ENCODE results near the gene LOXL4.

The LOXL4 gene

DNA sequence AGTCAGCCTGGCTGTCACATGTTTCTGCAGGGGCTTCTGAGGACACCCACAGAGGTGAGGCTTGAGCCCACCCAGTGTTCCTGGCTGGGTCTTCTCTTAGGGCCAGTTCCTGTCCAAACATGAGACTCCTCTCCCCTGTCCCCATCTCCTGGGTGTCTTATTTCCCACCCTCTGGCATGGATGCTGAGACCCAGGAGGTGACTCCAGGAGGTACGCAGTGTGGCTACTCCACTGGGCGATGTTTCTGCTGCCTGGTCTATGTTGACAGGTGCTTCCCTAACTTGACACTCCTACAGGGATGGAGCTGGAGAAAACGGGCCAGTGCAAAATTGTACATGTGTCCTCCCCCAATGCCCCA is 26.3 kb upstream of the LOXL4 start:
- no peak for DNase-seq

DNA sequence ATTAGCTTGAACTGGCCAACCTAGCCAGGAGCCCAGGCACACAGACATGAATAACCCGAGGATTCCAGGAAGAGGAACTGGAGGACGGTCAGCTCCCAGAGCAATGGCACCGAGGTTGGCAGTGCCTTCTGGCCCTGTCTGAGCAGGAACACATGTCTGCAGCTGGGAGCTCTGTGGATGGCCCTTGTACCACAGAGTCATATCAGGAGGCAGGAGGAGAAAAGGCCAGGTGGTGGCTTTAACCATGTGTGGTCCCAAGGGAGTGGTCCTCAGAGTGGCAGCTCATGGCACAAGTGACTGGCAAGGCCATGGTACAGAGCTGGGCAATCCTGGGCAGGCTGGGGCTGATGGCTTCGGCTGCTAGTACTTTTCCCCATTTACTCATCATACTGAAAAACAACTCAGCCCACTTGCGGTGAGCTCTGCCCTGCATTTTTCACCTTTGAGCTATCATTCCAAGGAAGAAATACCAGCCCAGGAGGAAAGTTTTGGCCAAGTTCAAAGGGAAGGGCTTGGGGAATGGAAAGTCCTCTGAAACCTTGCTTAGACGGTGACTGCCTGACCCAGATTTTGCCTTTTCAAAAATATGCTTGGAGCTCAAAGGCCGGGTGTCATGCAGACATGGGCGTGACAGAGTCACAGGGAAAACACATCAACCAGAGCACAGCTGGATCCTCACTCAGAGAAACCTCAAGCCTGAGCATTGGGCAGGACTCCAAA is 25.7 kb upstream of the LOXL4 start:
- DNase-seq: no peak

DNA sequence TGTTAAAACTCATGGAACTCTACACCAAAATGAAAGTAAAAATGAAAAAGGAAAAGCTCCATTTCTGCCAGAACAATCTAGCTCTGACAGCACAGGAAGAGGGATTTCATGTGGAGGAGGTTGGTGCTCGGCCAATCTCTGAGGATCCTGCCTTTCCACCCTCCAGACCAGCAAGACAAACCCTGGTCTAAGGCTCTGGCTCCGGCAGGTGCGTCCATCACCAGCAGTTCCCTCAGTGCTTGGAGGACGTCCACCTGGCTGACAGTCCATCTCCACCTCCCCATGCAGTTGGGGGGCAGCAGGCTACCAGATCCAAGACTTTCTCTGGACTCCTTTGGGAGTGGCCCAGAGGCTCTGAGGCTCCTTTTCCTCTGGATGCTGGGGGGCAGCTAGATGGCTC is 25.0 kb upstream of the LOXL4 start:
- DNase-seq: no peak

DNA sequence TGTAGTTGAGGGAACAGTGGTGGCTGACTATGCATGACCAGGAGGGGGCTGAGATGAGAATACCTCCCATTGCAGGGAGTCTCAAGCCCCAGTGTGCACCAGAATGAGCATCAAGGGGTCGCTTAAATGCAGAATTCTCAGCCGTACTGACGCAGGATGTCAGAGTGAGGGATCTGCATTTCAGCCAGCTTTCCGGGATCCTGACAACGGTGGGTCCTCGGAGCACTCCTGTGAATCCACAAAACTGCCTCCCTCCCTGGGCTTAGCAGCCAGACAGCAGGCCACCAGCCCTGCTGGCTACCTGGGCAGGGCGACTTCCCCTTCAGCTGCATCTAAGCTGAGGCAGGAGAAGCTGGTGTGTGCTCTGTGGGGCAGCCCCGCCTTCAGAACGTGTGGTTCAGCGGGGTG is 21.8 kb upstream of the LOXL4 start:
- no peak for DNase-seq

DNA sequence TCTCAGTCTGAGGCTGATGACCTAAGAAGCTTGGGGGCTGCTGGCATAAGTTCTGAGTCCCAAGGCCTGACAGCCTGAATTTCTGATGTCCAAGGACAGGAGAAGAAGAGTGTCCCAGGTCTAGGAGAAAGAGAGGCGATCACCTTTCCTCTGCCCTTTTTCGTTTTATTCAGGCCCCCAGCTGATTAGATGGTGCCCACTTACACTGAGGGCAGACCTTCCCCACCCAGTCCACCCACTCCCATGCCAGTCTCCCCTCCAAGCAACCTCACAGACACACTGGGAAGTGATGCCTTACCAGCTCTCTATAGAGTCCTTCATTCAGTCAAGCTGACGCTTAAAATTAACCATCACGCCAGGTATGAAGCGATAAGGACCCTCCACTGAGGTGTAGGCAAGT is 19.3 kb upstream of the LOXL4 start:
- DNase-seq: no peak

DNA sequence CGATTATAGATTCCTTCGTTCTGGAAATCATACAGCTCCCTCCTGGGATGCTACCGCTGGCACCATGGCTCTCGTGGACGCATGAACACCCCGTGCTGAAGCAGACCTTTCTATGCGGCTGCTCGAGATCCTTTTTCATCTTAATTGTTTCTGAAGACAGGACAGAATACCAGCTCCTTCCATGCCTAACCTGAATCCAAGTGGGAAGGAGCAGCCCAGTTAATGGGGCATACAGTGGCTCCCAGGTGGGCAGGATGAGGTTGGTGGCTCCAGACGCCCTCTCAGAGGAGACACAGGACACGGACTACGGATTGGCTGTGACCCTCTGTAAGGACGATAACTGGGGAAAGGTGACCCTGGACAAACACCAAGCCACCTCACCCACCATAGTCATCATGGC is 18.4 kb upstream of the LOXL4 start:
- no peak for DNase-seq

DNA sequence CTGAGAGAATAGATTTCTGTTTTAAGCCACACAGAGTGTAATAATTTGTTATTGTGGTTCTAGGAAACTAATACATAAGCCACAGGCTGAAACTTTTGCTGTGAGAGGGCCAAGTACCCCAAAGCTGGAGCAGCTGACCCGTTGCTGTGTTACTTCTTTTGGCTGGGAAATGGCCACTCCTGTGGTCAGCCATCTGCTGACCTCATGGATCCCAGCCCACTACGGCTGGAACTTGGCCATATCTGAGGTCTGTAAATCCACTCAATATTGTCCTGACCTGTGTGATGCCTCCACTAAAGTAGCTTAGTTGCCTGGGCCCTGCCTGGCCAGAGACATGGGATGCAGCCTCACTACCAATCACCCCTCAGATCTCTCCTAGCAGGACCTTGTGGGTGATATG is 17.4 kb upstream of the LOXL4 start:
- DNase-seq: no peak

DNA sequence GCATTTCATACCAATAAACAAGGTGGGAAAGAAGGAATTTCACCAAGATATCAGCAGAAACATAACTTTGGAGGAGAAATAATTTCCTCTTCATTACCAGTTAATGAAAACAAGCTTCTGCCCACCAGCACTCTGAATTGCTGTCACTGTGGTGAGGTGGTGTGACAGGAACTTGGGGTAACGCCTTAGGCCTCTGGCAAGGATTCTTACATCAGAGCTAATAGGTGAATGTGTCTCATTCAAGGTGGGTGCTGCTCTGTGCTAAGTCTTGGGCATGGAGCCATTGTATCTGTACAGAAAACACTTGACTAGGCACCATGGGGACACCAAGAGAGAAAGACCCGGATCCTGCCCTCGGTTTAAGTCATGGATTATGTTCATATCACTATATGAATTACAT is 8.3 kb upstream of the LOXL4 start:
- DNase-seq: no peak

DNA sequence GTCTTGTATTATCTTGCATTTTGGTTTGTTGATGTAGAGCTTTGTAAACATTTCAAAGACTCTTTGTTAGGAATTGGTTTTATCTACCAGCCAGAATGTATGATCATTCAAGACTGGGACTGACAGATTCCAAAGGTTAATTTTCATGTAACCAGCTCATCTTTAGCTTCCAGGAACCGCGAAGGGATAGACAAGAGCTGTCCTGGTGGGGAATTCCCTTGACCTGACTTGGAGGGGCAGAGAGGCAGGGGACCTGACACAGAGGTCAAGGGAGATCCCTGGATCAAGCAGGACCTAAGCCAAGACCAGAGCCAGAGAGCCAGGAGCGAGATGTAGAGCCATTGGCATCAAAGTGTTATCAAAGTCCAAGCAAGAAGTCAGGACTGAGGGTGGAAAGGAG is 6.6 kb upstream of the LOXL4 start:
- no peak for DNase-seq

DNA sequence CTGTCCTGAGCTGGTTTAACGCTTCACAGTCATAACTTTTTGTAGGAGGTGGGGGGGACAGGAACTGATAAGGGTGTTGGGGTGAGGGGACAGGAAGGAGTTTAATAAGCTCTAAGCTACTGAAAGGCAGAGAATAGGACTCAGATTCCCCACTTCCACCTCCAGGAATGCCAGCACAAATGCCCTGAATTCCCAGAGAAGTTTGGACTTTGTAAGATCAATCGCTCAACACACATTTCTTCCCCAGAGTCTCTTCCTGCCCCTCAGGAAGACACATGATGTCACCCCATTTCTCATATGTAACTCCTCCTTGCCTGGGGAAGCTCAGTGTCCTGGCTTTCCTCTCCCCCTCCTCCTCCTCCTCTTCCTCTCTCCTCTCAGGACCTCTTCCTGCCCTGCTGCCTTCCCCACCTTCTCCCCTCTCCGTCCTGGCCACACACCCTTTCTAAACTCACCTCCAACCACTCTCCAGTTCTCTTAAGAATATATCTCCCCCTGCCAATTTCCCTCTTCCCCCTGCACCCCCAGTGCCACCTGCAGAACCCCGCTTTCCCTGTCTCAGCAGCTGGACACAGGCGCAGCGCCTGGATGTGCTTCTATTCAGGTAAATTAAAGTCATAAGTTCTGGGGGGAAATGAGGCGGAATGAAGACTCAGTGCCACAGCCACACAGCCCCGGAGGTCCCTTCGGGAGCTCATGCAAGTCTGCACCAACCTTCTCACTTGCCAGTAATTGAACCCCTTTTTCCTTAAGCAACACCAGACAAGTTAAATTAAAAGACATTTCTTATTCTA is 5.3 kb upstream of the LOXL4 start:
- DNase-seq: no peak

DNA sequence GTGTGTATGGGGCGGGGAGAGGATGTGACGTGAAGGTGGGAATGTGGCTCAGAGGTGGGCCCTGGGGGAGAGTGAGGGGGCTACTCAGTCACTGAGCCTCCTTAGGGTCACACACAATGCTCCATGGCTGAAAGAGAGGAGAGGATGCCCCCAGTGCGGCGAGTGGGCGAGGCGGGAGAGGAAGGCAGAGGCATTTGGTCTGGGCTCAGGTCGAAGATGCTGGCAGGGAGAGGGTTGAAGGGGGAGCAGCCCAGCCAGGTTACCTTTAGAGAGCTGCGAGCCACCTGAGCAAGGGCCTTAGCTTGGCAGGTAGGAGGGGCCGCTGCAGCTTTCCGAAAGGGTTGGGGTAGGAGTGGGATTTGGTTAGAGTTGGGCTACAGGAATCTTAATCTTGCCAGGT is 4.7 kb upstream of the LOXL4 start:
- no peak for DNase-seq

DNA sequence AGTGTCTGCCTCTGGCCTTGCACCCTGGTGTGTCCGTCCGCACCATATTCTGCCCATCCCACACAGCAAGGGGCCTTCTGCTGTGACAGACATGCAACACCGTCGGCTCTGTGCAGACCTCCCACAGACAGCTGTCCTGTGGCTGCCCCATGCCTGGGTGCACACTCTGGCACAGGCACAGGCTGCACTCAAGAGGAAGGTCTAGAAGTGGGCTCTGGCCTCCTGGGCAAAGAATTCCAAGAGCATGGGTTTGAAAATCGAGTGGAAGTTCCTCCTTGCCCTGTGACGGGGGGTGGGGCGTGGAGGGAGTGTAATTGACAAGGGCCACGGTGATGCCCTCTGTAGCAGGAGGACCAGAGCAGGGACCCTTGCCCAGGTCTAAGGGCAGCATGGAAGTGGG is 4.3 kb upstream of the LOXL4 start:
- DNase-seq: no peak

DNA sequence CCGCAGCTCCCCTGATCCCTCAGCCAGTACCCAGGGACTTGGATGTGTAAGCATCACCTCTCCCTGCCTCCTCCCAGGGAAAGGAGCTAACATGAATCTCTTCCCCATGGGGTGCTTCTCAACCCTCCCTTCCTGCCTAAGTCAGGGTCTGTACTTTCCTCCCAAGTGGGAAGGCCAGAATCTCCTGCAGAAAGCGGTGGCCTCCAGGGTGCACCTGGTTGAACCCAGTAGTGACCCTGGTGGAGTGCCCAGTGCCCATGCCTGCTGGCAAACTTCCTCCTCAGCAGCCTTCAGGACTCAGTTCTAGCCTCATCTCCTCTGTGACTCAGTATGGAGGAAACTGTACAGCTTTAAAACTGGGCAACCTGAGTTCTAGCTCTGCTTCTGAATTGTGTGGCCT is 2.8 kb upstream of the LOXL4 start:
- no peak for DNase-seq

DNA sequence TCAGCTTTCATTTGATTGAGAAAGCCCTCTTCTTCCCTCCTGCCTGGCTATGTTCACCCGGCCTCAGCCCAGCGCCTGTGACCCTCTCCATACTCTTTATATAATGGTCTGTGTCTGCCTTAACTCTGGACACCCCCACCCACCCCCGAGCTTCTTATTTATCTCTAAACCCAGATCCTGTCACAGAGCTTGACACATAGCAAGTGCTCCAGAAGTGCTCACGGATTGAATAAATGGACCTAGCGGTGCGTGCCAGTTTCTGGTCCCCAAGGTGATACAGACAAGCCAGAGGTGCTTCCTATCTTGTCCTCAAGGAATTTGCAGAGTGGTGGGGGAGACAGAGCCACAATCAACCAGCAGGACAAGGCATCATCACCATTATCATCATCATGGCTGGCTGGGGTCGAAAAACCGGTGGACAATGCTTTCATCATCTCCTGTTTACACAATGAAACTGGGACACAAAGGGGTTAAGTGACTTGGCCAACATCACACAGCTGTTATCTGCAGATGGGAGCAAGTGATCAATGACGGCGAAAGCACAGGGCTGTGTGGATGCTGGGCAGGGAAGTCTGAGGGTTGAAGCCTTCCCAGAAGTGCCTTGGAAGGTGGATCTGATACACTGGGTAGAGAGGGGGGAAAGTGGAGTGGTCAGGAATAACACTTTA is 2.2 kb upstream of the LOXL4 start:
- DNase-seq: no peak

DNA sequence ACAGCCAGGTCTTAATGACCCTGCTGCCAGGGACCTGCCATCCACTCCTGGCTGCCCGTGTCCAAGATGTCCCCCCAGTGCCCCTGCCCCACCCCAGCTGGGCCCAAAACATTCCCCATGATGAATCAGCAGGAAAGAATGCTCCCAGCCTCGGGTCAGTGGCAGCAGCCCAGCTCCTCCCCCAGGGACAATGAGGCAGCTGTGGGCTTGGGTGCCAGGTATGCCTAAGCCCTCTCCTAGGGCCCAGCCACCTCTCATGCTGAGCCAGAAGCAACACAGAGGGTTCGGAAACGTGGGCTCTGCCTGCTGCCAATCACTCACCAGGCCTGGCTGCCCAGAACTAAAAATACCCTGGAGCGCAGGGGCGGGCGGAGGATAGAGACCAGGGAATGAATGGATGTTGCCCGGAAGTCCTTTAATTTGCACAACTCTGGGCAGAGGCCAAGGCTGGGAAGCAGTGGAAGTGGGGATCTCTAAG is 1.5 kb upstream of the LOXL4 start:
- peak in 1 of 2 experiments; percentile 23 for DNase-seq

DNA sequence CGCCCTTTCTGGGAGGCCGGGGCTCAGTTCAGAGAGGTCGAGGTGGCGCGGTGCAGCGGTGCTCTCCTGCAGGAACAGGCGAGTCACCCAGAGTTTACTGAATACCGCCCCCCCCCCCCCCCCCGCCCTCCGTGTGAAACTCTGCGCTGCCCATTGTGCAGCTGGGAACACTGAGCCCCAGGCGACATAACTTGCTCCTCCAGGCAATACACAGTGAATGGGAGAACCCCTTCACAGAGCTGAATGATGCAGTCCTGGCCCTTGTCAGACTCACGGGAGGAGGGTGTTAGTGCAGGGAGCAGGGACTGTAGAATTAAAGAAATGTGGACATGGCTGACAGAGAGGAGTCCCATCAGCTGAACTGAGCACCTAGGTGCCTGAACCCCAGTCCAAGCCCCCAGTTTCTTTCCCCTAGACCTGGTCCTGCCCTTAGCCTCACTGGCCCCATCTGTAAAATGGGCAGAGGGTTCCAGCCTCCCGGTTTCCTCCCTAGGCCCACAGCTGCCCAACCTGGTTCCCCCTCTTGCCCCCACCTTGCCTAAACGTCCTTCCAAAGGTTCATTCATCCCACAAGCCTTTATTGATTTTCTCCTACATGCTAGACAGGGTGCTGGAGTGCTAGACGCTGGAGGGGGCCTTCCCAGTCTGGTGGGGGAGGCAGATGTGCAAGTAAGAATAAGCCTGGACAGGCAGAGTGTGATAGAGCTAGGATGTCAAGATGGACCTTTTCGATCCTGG is 869 bp upstream of the LOXL4 start:
- peak in 1 of 2 experiments; percentile 23 for DNase-seq

DNA sequence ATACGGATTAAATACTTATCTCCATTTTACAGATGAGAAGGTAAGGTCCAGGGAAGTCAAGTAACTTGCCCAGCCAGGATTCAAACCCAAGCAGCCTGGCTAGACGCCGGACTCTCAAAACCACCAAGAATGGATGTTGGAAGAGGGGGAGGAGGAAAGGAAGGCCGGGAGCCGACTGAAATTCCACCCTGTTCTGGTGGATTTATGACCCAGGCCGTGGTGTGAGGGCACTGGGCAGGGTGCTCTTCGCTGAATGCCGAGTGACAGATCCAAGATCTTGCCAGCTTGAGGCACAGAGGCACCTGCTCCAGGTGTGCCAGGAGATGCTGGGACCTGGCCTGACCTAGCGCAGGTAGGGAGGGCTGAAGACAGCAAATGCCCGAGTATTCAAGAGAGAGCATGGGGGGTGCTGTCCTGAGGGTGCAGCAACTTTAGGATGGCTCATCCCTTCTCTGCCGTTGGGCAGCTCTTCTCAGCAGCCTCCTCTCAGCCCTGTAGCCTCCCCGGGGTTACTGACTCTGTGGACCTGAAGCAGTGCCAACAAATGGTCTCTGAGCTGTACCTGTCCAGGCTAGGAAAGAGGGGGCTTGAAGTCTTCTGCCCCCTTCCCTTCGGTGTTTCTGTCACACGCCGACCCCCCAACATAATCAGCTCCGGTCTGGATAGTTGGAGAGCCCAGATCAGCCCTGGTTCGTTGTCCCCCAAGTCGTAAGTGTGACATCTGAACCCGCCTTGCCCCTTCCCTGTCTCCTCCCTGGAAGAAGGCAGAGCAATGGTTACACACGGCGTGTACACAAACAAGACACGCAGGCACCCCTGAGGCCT is 713 bp downstream of the LOXL4 start:
- DNase-seq: no peak

DNA sequence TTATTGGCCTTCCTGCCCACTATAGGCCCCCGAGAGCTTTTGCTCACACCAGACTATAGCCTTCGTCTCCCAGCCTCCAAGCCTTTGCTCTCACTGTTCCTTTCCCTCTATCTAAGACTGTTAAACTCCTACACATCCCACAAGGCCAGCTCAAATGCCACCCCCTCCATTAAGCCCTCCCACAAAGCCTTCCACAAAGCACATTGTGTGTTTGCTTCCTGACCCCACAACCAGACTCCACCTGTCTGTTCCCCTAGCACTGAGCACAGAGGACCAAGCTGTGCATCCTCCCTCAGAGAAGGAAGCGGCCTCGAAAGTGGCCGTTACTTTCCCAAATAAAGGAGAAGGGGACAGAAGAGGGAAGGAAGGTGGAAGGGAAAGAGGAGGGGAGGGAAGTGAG is 1.3 kb downstream of the LOXL4 start:
- no peak for DNase-seq

DNA sequence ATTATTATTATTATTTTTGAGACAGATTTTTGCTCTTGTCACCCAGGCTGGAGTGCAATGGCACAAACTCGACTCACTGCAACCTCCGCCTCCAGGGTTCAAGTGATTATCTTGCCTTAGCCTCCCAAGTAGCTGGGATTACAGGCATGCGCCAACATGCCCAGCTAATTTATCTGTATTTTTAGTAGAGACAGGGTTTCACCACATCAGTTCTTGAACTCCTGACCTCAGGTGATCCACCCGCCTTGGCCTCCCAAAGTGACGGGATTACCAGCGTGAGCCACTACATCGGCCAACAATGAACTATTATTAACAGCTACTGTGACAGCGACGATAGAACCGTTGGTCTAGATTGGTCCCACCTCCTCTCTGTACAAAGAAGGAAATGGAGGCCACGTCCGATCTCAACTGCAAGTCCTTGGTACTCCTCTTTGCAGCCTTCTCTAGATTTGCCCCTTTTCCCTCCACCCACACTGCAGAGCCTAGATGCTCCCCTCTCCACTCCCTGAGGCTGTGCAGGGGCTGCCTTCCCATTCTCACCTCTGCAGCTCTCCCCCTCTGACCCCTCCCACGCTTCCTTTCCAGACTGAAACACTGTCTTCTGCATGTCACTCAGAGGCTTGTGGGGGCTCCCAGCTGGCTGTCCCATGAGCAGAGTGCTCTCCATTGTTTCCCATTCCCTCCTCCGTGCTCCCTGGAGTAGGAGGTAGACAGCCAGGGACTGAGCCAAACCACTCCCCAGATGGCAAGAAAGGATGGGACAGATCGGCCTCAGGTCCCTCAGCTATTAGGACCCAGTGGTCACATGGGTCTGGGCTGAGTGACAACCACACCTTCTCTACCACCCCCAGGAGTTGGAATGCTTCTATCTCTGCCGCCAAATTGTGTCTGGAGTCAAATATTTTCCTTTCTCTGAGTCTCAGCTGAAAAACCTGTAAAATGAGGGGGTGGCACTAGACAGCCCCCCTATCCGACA is 2.3 kb downstream of the LOXL4 start:
- DNase-seq: no peak

DNA sequence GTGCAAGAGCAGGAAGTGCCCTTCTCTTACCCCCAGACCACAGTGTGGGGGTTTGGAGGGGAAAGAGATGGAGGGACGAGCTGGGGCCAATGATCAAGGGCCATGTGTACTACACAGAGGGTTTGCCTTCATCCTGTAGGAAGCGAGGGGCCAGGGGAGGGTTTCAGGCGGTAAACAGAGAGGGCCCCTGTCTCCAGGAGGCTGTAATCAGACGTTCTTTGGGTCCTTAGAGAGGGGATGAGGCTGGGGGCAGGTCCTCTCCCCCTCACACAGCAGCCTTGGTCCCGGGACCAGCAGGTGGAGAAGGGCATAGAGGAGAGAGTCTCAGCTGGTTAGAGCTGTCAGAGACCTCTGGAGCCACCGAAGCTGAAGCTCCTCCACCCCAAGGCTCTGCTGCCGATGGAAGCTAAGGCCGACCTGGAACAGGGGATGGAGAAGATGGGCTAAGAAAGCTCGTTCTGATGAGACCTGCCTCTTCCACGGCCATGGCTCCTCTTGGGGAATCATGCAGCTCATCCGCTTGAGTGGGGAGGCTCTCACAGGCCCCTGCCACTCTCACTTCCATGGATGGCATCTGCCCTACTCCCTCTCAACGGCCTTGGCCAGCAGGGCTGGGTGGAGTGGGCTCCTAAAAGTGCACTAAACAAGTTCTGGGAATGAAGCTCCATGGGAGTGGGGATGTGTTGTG is 3.5 kb downstream of the LOXL4 start:
- no peak for DNase-seq

DNA sequence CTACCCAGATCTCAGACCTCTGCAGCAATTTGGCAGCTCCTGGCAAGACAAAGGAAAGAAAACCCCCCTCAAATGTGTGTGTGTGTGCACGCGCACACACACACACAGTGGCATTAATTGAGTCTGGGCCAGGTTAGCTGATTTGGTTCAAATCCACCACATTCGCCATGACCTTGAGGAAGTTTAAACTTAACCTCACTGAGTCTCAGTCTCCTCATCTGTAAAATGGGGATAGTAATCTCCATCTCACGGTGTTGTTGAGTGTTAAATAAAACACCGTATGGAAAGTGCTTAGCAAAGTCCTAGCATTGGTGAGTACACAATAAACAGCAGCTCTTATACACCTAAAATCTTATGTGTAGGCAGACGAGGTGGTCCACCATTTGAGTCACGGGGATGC is 4.9 kb downstream of the LOXL4 start:
- no peak for DNase-seq
